Tibial nerve (tissue), 4 donors: Measurements from ENCODE around the gene SH3BGR. TPM values are rescaled to one million over a fixed set of nuclear protein-coding genes. Genes with fewer than 3 reads are reported as not detected.
A peak's percentile ranks its signal among the peaks of the same experiment; 100 is the strongest.
"Not testable (repeated sequence)": the region's sequence is repeated elsewhere in the genome, so short reads cannot be mapped to it uniquely, and the experiment has no call there.

Experiments
- DNase-seq, 2 donors: peaks; one replicate each; pipeline ENCODE4 v3.0.0-alpha.2; 2019; ENCODE audit warnings: low spot score in 2 of 2
- H3K27ac ChIP-seq, 4 donors: fragments of 200-600 bp; sonication (generic) in 3 of 4; one replicate each; pipeline ENCODE4 v1.5.1; 2017 to 2019; ENCODE audit warnings: mild to moderate bottlenecking in 1 of 4
- H3K27me3 ChIP-seq, 2 donors: fragments of 200-600 bp; sonication (generic) in 1 of 2; one replicate each; pipeline versions ENCODE4 v1.5.1 to v1.6.0; 2017 to 2019
- H3K36me3 ChIP-seq, 3 donors: fragments of 200-600 bp; sonication (generic); one replicate each; pipeline ENCODE4 v1.5.1; 2018 to 2019
- H3K4me1 ChIP-seq, 4 donors: fragments of 200-600 bp; sonication (generic) in 3 of 4; one replicate each; pipeline ENCODE4 v1.5.1; 2017 to 2019
- H3K4me3 ChIP-seq, 4 donors: fragments of 200-600 bp; sonication (generic) in 3 of 4; one replicate each; pipeline ENCODE4 v1.5.1; 2017 to 2019; ENCODE audit warnings: mild to moderate bottlenecking in 1 of 4, moderate library complexity in 1 of 4
- H3K9me3 ChIP-seq, 4 donors: fragments of 200-600 bp; sonication (generic) in 3 of 4; one replicate each; pipeline ENCODE4 v1.5.1; 2017 to 2019
- CTCF ChIP-seq, 5 experiments: fragments of 200-600 bp in 3 of 5; fragments of 450-650 bp in 2 of 5; sonication (generic) in 3 of 5; IDR thresholded peaks; one replicate each; pipeline ENCODE4 v1.5.1; 2016 to 2019; ENCODE audit warnings: antibody characterized with exemption in 5 of 5, mild to moderate bottlenecking in 3 of 5, moderate library complexity in 2 of 5
- EP300 ChIP-seq, 2 donors: sonication (generic); formaldehyde crosslinking; IDR thresholded peaks; one replicate each; pipeline ENCODE4 v1.6.1; 2017; ENCODE audit warnings: antibody characterized with exemption in 2 of 2, mild to moderate bottlenecking in 1 of 2
- POLR2A ChIP-seq, 2 donors: fragments of 450-650 bp; IDR thresholded peaks; one replicate each; pipeline ENCODE4 v1.6.1; 2017; ENCODE audit warnings: antibody characterized with exemption in 2 of 2, mild to moderate bottlenecking in 2 of 2, moderate library complexity in 2 of 2
- WGBS, 2 donors: methylation state at CpG; one replicate each; pipeline ENCODE4 v1.1.5; 2018; 5-methylcytosine and 5-hydroxymethylcytosine counted together
- total RNA-seq, 4 donors: library from RNA; depleted of rRNA; stranded (reverse); fragments of >200 nt; gene quantifications; one replicate each; pipeline ENCODE4 v1.1.0, GENCODE V29; 2016

Gene SH3BGR
- total RNA-seq, result 1 to 10 TPM; 2.4 to 9.6 (median 4.4) TPM

GRCh38 chr21:39451332-39452206 is at the start of gene SH3BGR:
TSS of gene SH3BGR (plus strand) at chr21:39451970. CDS start at chr21:39452097, 127 bp downstream.
- Histone ChIP-seq H3K4me1 (peaks cover 0 to 14% (median 6%) of the 10 kb centered on the region in 4 donors), H3K27ac (peak within 1 kb of the TSS; percentile 63 to 92 (median 75)), H3K36me3 (no peaks in the 10 kb centered on the region), H3K4me3 (peak within 1 kb of the TSS; percentile 13 to 41 (median 33)), H3K9me3 (no peaks in the 10 kb centered on the region), H3K27me3 (no peaks in the 10 kb centered on the region)
- DNase-seq, result peak in 1 of 2 donors; percentile 31
- 33 to 48% methylated on average over 13 to 15 of the region's 15 CpGs for WGBS, 2 donors
- TF ChIP-seq POLR2A (IDR thresholded peaks at IDR 0.05), result no peak
- TF ChIP-seq EP300 (IDR thresholded peaks at IDR 0.05), result no peak
- TF ChIP-seq CTCF (IDR thresholded peaks at IDR 0.05), result no peak

- 96% methylated on average over 2 of the region's 2 CpGs for WGBS, 2 donors
- H3K4me3 ChIP-seq, result no peak overlapping the region
- peaks cover 0 to 51% (median 7%) of the 10 kb centered on the region in 3 donors for H3K36me3 ChIP-seq
- TF ChIP-seq EP300 (IDR thresholded peaks at IDR 0.05), result no peak
- no peaks in the 10 kb centered on the region for H3K27me3 ChIP-seq
- DNase-seq, result no peak
- H3K27ac ChIP-seq, result no peak overlapping the region
- no peaks in the 10 kb centered on the region for H3K4me1 ChIP-seq
- H3K9me3 ChIP-seq, result peaks cover 0 to 9% (median 0%) of the 10 kb centered on the region in 4 donors
These were observed 45.7 kb upstream of the SH3BGR start for GRCh38 chr21:39406065-39406464.

GRCh38 chr21:39419204-39419603 is 32.6 kb upstream of the SH3BGR start:
- H3K27me3 ChIP-seq, H3K9me3 ChIP-seq, H3K4me1 ChIP-seq, H3K27ac ChIP-seq, H3K36me3 ChIP-seq, H3K4me3 ChIP-seq, DNase-seq: not testable (repeated sequence)
- 93 to 97% methylated on average over 5 of the region's 5 CpGs for WGBS, 2 donors

- no peak for DNase-seq
- Histone ChIP-seq H3K4me3 (no peak overlapping the region), H3K36me3 (peaks cover 0 to 8% (median 0%) of the 10 kb centered on the region in 3 donors), H3K27ac (no peak overlapping the region), H3K9me3 (no peaks in the 10 kb centered on the region), H3K4me1 (peaks cover 0 to 5% (median 2%) of the 10 kb centered on the region in 4 donors), H3K27me3 (no peaks in the 10 kb centered on the region)
- TF ChIP-seq EP300 (IDR thresholded peaks at IDR 0.05) (no peak), CTCF (IDR thresholded peaks at IDR 0.05) (no peak), POLR2A (IDR thresholded peaks at IDR 0.05) (no peak)
- 40 to 48% methylated on average over 5 of the region's 5 CpGs for WGBS, 2 donors
These were observed 29.1 kb upstream of the SH3BGR start for GRCh38 chr21:39422527-39423241.

GRCh38 chr21:39429445-39429844 is 22.3 kb upstream of the SH3BGR start:
- WGBS, 2 donors, result 76 to 100% methylated on average over 2 of the region's 2 CpGs
- H3K27ac ChIP-seq, result no peak overlapping the region
- TF ChIP-seq CTCF (IDR thresholded peaks at IDR 0.05) (no peak), EP300 (IDR thresholded peaks at IDR 0.05) (no peak), POLR2A (IDR thresholded peaks at IDR 0.05) (no peak)
- no peak overlapping the region for H3K4me3 ChIP-seq
- H3K4me1 ChIP-seq, result no peaks in the 10 kb centered on the region
- peaks cover 0 to 12% (median 0%) of the 10 kb centered on the region in 3 donors for H3K36me3 ChIP-seq
- H3K9me3 ChIP-seq, result no peaks in the 10 kb centered on the region
- DNase-seq, result no peak
- H3K27me3 ChIP-seq, result no peaks in the 10 kb centered on the region

GRCh38 chr21:39430016-39430415 is 21.8 kb upstream of the SH3BGR start:
- H3K4me1 ChIP-seq, result no peaks in the 10 kb centered on the region
- peaks cover 0 to 12% (median 0%) of the 10 kb centered on the region in 3 donors for H3K36me3 ChIP-seq
- H3K9me3 ChIP-seq, result no peaks in the 10 kb centered on the region
- no peak overlapping the region for H3K4me3 ChIP-seq
- DNase-seq, result no peak
- TF ChIP-seq EP300 (IDR thresholded peaks at IDR 0.05) (no peak), CTCF (IDR thresholded peaks at IDR 0.05) (no peak), POLR2A (IDR thresholded peaks at IDR 0.05) (no peak)
- H3K27ac ChIP-seq, result no peak overlapping the region
- WGBS, 2 donors, result 69 to 79% methylated on average over 3 of the region's 3 CpGs
- H3K27me3 ChIP-seq, result no peaks in the 10 kb centered on the region
